B cell (primary cell): ENCODE measurements around the gene PIGZ. TPM values are rescaled to one million over a fixed set of nuclear protein-coding genes. Genes with fewer than 3 reads are reported as not detected.

Experiments
- ATAC-seq: fragments of 200-7000 bp; cut with Tn5 transposase; one replicate; pipeline ENCODE4 v1.10.0; 2021; ENCODE audit warnings: low read depth, mild to moderate bottlenecking, moderate number of reproducible peaks, moderate library complexity
- CTCF ChIA-PET: fragments of 350-600 bp; sonication (Branson Sonifier 250); formaldehyde crosslinking; loops from one replicate; lab custom pipeline; 2021; ENCODE audit warnings: antibody characterized with exemption, inconsistent platforms; lab: Charles Lee
- POLR2A ChIA-PET: fragments of 350-600 bp; sonication (Branson Sonifier 250); formaldehyde crosslinking; loops from one replicate; lab custom pipeline; 2021; ENCODE audit warnings: antibody characterized with exemption; lab: Charles Lee
- DNase-seq: peaks from one replicate; pipeline ENCODE4 v3.0.0; 2013
- H2AFZ ChIP-seq: 2 replicates; pipeline ENCODE4 v1.6.1; 2012; ENCODE audit warnings: mild to moderate bottlenecking, low read depth, low read length; ENCODE audit not compliant: insufficient read depth, poor library complexity, severe bottlenecking
- H3K27ac ChIP-seq, 2 donors: 1 replicate in 1 of 2; 2 replicates in 1 of 2; pipeline ENCODE4 v1.5.1; 2012 to 2013; ENCODE audit warnings: low read length in 2 of 2, mild to moderate bottlenecking in 2 of 2, moderate library complexity in 1 of 2
- H3K27me3 ChIP-seq, 4 experiments: fragments of 200-600 bp in 1 of 4; sonication (generic) in 1 of 4; replicated peaks in 1 of 4; 1 replicate in 2 of 4; 2 replicates in 2 of 4; pipeline versions ENCODE4 v1.6.1 to v1.7.0; 2013 to 2016; ENCODE audit warnings: low read length in 3 of 4, mild to moderate bottlenecking in 2 of 4, mixed read lengths in 1 of 4, moderate library complexity in 1 of 4; ENCODE audit not compliant: insufficient read depth in 4 of 4, control insufficient read depth in 3 of 4; ENCODE audit errors: control extremely low read depth in 1 of 4
- H3K36me3 ChIP-seq, 2 experiments: replicated peaks in 1 of 2; 1 replicate in 1 of 2; 2 replicates in 1 of 2; pipeline versions ENCODE4 v1.6.1 to v1.7.1; 2013; ENCODE audit warnings: low read length in 1 of 2; ENCODE audit not compliant: insufficient read depth in 2 of 2, control insufficient read depth in 1 of 2; ENCODE audit errors: control extremely low read depth in 1 of 2, extremely low read depth in 1 of 2
- H3K4me1 ChIP-seq, 2 donors: fragments of 200-600 bp in 1 of 2; sonication (generic) in 1 of 2; 1 replicate in 1 of 2; 2 replicates in 1 of 2; pipeline versions ENCODE4 v1.5.1 to v1.6.1; 2013 to 2017; ENCODE audit warnings: low read length in 2 of 2; ENCODE audit not compliant: control insufficient read depth in 2 of 2, insufficient read depth in 2 of 2
- H3K4me2 ChIP-seq: replicated peaks from 2 replicates; pipeline ENCODE3; 2012; ENCODE audit warnings: mild to moderate bottlenecking, low read depth, low read length; ENCODE audit not compliant: poor library complexity, severe bottlenecking
- H3K4me3 ChIP-seq, 5 experiments: fragments of 200-600 bp in 1 of 5; sonication (generic) in 1 of 5; 1 replicate in 3 of 5; 2 replicates in 2 of 5; pipeline versions ENCODE4 v1.5.1 to v1.7.0; 2011 to 2016; ENCODE audit warnings: low read length in 4 of 5, mild to moderate bottlenecking in 4 of 5, low read depth in 2 of 5, control low read depth in 1 of 5, moderate library complexity in 1 of 5; ENCODE audit not compliant: insufficient read depth in 1 of 5; ENCODE audit errors: control extremely low read depth in 1 of 5, extremely low read depth in 1 of 5
- H3K79me2 ChIP-seq: fragments of 200-600 bp; sonication (generic); one replicate; pipeline ENCODE4 v1.6.0; 2016; ENCODE audit warnings: low read length; ENCODE audit not compliant: control insufficient read depth, insufficient read depth
- H3K9ac ChIP-seq: fragments of 200-600 bp; sonication (generic); 2 replicates; pipeline ENCODE4 v1.6.1; 2017; ENCODE audit warnings: mild to moderate bottlenecking, low read length, moderate library complexity
- H3K9me3 ChIP-seq, 3 donors: one replicate each; pipeline versions ENCODE4 v1.6.1 to v1.7.1; 2013; ENCODE audit warnings: low read length in 2 of 3; ENCODE audit not compliant: control insufficient read depth in 2 of 3, insufficient read depth in 1 of 3; ENCODE audit errors: control extremely low read depth in 1 of 3
- H4K20me1 ChIP-seq: 2 replicates; pipeline ENCODE4 v1.6.0; 2012; ENCODE audit warnings: mild to moderate bottlenecking, low read length; ENCODE audit not compliant: insufficient read depth, control insufficient read depth, poor library complexity, severe bottlenecking
- H3K27ac Mint-ChIP-seq: one replicate; pipeline ENCODE4 v1.8.0; 2021; ENCODE audit warnings: mixed read lengths
- H3K27me3 Mint-ChIP-seq: one replicate; pipeline ENCODE4 v1.8.0; 2021; ENCODE audit warnings: mixed read lengths
- H3K4me1 Mint-ChIP-seq: one replicate; pipeline ENCODE4 v1.8.0; 2021; ENCODE audit warnings: mixed read lengths
- H3K4me3 Mint-ChIP-seq: one replicate; pipeline ENCODE4 v1.8.0; 2021; ENCODE audit warnings: mixed read lengths
- H3K9me3 Mint-ChIP-seq: one replicate; pipeline ENCODE4 v1.8.0; 2022; ENCODE audit warnings: mixed read lengths; ENCODE audit not compliant: insufficient read depth
- EZH2 ChIP-seq: IDR thresholded peaks from 2 replicates; pipeline ENCODE4 v1.6.1; 2012; ENCODE audit warnings: borderline replicate concordance, low read depth, mild to moderate bottlenecking, moderate library complexity, low read length; ENCODE audit not compliant: insufficient read depth, poor library complexity, severe bottlenecking
- WGBS: methylation state at CpG from one replicate; pipeline ENCODE4 v1.1.5; 2013; ENCODE audit warnings: missing lambda C conversion rate; ENCODE audit not compliant: insufficient coverage; 5-methylcytosine and 5-hydroxymethylcytosine counted together
- intact Hi-C: fragments of 100-400 bp; cut with micrococcal nuclease; formaldehyde crosslinking; loops from one replicate; pipeline ENCODE4 v1.10.0; 2022
- polyA plus RNA-seq: library from polyadenylated mRNA; depleted of rRNA; stranded (reverse); fragments of >200 nt; gene quantifications from 2 replicates; pipeline ENCODE4 v1.2.3, GENCODE V29; 2012
- total RNA-seq, 2 donors: library from RNA; stranded (reverse); fragments of 120-200 nt in 1 of 2; gene quantifications; 1 replicate in 1 of 2; 2 replicates in 1 of 2; pipeline versions ENCODE4 v1.2.3 to v1.2.4, GENCODE V29; 2013 to 2022
- TF ChIP-seq, protein P1 (sequence below): fragments of 200-600 bp; IDR thresholded peaks from one replicate; pipeline ENCODE4 v1.8.0; 2022; ENCODE audit warnings: antibody characterized with exemption, mild to moderate bottlenecking

The PIGZ gene
- total and polyA plus RNA-seq, 2 donors (not counting 1 experiment from before 2014, with no cell fraction given), result 2.2 to 3.9 TPM

DNA sequence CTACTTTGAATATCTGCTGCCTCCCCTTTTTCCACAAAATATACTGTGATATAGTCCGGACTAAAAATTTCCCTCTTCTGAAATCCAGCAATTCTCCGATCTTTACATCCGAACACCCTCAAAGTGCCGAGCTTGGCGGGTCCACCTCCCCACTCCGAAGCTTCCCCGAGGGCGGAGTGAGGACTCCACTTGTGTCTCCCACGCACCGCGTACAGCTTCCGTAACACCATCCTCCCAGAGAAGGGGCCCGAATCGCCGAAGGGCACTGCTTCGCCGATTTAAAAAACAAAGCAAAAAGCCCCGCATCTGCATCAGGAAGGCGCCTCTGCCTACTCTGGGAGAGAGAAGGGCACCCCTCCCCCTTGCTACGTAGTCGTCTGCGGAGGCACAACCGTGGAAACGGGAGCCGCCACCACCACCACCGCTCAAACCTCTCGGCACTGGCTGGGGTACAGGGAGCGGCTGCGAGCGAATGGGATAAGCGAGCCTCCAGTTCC, 26.9 kb downstream of the PIGZ start:
- peaks cover 50% of the 10 kb centered on the region for H3K4me1 Mint-ChIP-seq
- CTCF ChIA-PET, result interaction anchor here (0.7 to 5.2 kb wide), 11 partner anchors 10 to 332 kb away, joined by 3 to 20 read pairs (median 6); partner anchors contain the start of genes NRROS, PAK2 and SENP5
- intact Hi-C loops, result loop anchor here (1.0 to 2.0 kb wide), 7 partner anchors 9 to 438 kb away; partner anchors contain the start of genes FBXO45, PAK2, PIGZ and RNF168
- Histone ChIP-seq H4K20me1 (peaks cover 18% of the 10 kb centered on the region), H3K9me3 (no peaks in the 10 kb centered on the region), H3K27me3 (no peaks in the 10 kb centered on the region), H3K36me3 (peaks cover 0 to 31% of the 10 kb centered on the region in 2 experiments), H3K27ac (peak overlapping the region; percentile 92 to 97), H3K9ac (peak overlapping the region; percentile 95), H3K4me1 (peaks cover 29 to 35% of the 10 kb centered on the region in 2 donors), H2AFZ (peak overlapping the region; percentile 91), H3K4me3 (peak overlapping the region; percentile 83 to 99 (median 92)), H3K79me2 (peaks cover 54% of the 10 kb centered on the region), H3K4me2 (peak overlapping the region; percentile 93)
- POLR2A ChIA-PET, result interaction anchor here (0.5 to 2.8 kb wide), 9 partner anchors 8 to 373 kb away, joined by 3 to 18 read pairs (median 5); partner anchors contain the start of genes FBXO45, PAK2, SENP5 and WDR53
- TF ChIP-seq, protein P1, sequence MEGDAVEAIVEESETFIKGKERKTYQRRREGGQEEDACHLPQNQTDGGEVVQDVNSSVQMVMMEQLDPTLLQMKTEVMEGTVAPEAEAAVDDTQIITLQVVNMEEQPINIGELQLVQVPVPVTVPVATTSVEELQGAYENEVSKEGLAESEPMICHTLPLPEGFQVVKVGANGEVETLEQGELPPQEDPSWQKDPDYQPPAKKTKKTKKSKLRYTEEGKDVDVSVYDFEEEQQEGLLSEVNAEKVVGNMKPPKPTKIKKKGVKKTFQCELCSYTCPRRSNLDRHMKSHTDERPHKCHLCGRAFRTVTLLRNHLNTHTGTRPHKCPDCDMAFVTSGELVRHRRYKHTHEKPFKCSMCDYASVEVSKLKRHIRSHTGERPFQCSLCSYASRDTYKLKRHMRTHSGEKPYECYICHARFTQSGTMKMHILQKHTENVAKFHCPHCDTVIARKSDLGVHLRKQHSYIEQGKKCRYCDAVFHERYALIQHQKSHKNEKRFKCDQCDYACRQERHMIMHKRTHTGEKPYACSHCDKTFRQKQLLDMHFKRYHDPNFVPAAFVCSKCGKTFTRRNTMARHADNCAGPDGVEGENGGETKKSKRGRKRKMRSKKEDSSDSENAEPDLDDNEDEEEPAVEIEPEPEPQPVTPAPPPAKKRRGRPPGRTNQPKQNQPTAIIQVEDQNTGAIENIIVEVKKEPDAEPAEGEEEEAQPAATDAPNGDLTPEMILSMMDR, result no peak
- TF ChIP-seq EZH2, result no peak
- WGBS, result under 1% methylated on average over 31 of the region's 31 CpGs
- H3K4me3 Mint-ChIP-seq, result peak overlapping the region; percentile 98
- no peaks in the 10 kb centered on the region for H3K9me3 Mint-ChIP-seq
- DNase-seq (no peak), ATAC-seq (peak; percentile 31)
- peak overlapping the region; percentile 99 for H3K27ac Mint-ChIP-seq
- H3K27me3 Mint-ChIP-seq, result no peaks in the 10 kb centered on the region

- Mint-ChIP-seq H3K27me3 (no peaks in the 10 kb centered on the region), H3K9me3 (no peaks in the 10 kb centered on the region), H3K4me1 (peaks cover 39% of the 10 kb centered on the region), H3K27ac (no peak overlapping the region), H3K4me3 (no peak overlapping the region)
- Histone ChIP-seq H4K20me1 (peaks cover 15% of the 10 kb centered on the region), H3K9me3 (no peaks in the 10 kb centered on the region), H3K27me3 (no peaks in the 10 kb centered on the region), H2AFZ (no peak overlapping the region), H3K9ac (no peak overlapping the region), H3K27ac (no peak overlapping the region), H3K4me2 (no peak overlapping the region), H3K4me3 (no peak overlapping the region), H3K36me3 (peaks cover 0 to 58% of the 10 kb centered on the region in 2 experiments), H3K79me2 (peaks cover 42% of the 10 kb centered on the region), H3K4me1 (peaks cover 26 to 33% of the 10 kb centered on the region in 2 donors)
- intact Hi-C loops, result no loop called here
- DNase-seq, result no peak
- POLR2A ChIA-PET, result interaction anchor here (0.6 kb wide), 1 partner anchor 252 kb away, joined by 3 read pairs; no protein-coding TSS in a partner anchor
- no peak for ATAC-seq
- WGBS, result 67% methylated on average over 1 of the region's 5 CpGs
- TF ChIP-seq, protein P1, result no peak
- TF ChIP-seq EZH2, result no peak
- CTCF ChIA-PET, result interaction anchor here (2.2 to 5.2 kb wide), 2 partner anchors 71 to 101 kb away, joined by 9 to 20 read pairs; partner anchors contain the start of gene SENP5
Observed at GRCh38 chr3:196938576-196938975, 30.1 kb downstream of the PIGZ start.
